Mesothelial cell of epicardium (in vitro differentiated cells): Measurements from ENCODE around the gene UACA. TPM values are rescaled to one million over a fixed set of nuclear protein-coding genes. Genes with fewer than 3 reads are reported as not detected.
"Not testable (repeated sequence)": the region's sequence is repeated elsewhere in the genome, so short reads cannot be mapped to it uniquely, and the experiment has no call there.

Source experiments
- DNase-seq, 2 experiments: peaks; one replicate each; pipeline ENCODE4 v3.0.0; 2021; ENCODE audit warnings: low spot score in 2 of 2; ENCODE audit not compliant: unreplicated experiment in 2 of 2
- H3K27ac Mint-ChIP-seq: 2 replicates; pipeline ENCODE4 v1.8.0; 2021; ENCODE audit warnings: mixed read lengths
- H3K27me3 Mint-ChIP-seq: 2 replicates; pipeline ENCODE4 v1.8.0; 2021; ENCODE audit warnings: low read depth, mixed read lengths
- H3K36me3 Mint-ChIP-seq: 2 replicates; pipeline ENCODE4 v1.8.0; 2021; ENCODE audit warnings: mixed read lengths
- H3K4me1 Mint-ChIP-seq: 2 replicates; pipeline ENCODE4 v1.8.0; 2021; ENCODE audit warnings: mixed read lengths
- H3K4me3 Mint-ChIP-seq: 2 replicates; pipeline ENCODE4 v1.8.0; 2021; ENCODE audit warnings: mild to moderate bottlenecking, moderate library complexity, mixed read lengths
- H3K9me3 Mint-ChIP-seq: 2 replicates; pipeline ENCODE4 v1.8.0; 2021; ENCODE audit warnings: mixed read lengths
- total RNA-seq: library from RNA; stranded (reverse); gene quantifications from 3 replicates; pipeline ENCODE4 v1.2.1, GENCODE V29; 2021
- TF ChIP-seq, protein P1 (sequence below): fragments of 200-600 bp; sonication (generic); IDR thresholded peaks from one replicate; pipeline ENCODE4 v1.5.0; 2021; ENCODE audit warnings: antibody characterized with exemption; ENCODE audit not compliant: unreplicated experiment

Gene UACA
- total RNA-seq, 1 donor from 2014 or later: 70.3 TPM

- no peak for DNase-seq
- peaks cover 11% of the 10 kb centered on the region for H3K36me3 Mint-ChIP-seq
- H3K27me3 Mint-ChIP-seq: no peaks in the 10 kb centered on the region
- no peak overlapping the region for H3K4me3 Mint-ChIP-seq
- TF ChIP-seq, protein P1, sequence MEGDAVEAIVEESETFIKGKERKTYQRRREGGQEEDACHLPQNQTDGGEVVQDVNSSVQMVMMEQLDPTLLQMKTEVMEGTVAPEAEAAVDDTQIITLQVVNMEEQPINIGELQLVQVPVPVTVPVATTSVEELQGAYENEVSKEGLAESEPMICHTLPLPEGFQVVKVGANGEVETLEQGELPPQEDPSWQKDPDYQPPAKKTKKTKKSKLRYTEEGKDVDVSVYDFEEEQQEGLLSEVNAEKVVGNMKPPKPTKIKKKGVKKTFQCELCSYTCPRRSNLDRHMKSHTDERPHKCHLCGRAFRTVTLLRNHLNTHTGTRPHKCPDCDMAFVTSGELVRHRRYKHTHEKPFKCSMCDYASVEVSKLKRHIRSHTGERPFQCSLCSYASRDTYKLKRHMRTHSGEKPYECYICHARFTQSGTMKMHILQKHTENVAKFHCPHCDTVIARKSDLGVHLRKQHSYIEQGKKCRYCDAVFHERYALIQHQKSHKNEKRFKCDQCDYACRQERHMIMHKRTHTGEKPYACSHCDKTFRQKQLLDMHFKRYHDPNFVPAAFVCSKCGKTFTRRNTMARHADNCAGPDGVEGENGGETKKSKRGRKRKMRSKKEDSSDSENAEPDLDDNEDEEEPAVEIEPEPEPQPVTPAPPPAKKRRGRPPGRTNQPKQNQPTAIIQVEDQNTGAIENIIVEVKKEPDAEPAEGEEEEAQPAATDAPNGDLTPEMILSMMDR: no peak
- H3K27ac Mint-ChIP-seq: no peak overlapping the region
- H3K4me1 Mint-ChIP-seq: no peaks in the 10 kb centered on the region
- H3K9me3 Mint-ChIP-seq: no peaks in the 10 kb centered on the region
Measured at GRCh38 chr15:70664494-70664893, 98.9 kb downstream of the UACA start.

- not testable (repeated sequence) for DNase-seq, H3K9me3 Mint-ChIP-seq, H3K27ac Mint-ChIP-seq, H3K27me3 Mint-ChIP-seq, H3K4me1 Mint-ChIP-seq, H3K4me3 Mint-ChIP-seq
- peaks cover 14% of the 10 kb centered on the region for H3K36me3 Mint-ChIP-seq
Measured at GRCh38 chr15:70663069-70663468, 100.3 kb downstream of the UACA start.

- H3K36me3 Mint-ChIP-seq: peaks cover 19% of the 10 kb centered on the region
- no peaks in the 10 kb centered on the region for H3K27me3 Mint-ChIP-seq
- H3K27ac Mint-ChIP-seq: no peak overlapping the region
- H3K4me1 Mint-ChIP-seq: no peaks in the 10 kb centered on the region
- H3K9me3 Mint-ChIP-seq: no peaks in the 10 kb centered on the region
- TF ChIP-seq, protein P1: no peak
- H3K4me3 Mint-ChIP-seq: no peak overlapping the region
- DNase-seq: no peak
Measured at GRCh38 chr15:70659662-70660061, 103.7 kb downstream of the UACA start.

DNA sequence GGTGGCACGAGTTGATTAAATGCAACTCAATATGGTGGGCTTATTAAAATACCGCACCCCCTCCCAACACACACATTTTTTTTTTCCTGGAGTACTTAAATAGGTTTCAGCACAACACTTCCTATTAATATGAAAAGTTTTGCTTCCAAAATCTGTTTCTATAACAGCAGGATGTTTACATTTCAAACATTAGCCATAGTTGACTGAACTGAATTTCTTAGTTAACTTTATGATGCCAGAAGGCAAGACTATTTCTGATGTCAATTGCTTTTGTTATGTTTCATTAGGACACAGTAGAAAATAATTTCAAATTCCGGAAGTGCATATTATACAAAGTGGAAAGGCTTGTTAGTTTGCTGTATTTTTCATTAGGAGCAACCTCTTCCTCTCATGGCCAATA is 104.7 kb downstream of the UACA start:
- H3K9me3 Mint-ChIP-seq: no peaks in the 10 kb centered on the region
- H3K4me3 Mint-ChIP-seq: no peak overlapping the region
- TF ChIP-seq, protein P1: no peak
- no peak overlapping the region for H3K27ac Mint-ChIP-seq
- no peaks in the 10 kb centered on the region for H3K27me3 Mint-ChIP-seq
- peaks cover 24% of the 10 kb centered on the region for H3K36me3 Mint-ChIP-seq
- DNase-seq: no peak
- H3K4me1 Mint-ChIP-seq: no peaks in the 10 kb centered on the region

- TF ChIP-seq, protein P1: no peak
- Mint-ChIP-seq H3K9me3 (no peaks in the 10 kb centered on the region), H3K36me3 (peaks cover 12% of the 10 kb centered on the region), H3K4me1 (no peaks in the 10 kb centered on the region), H3K27me3 (no peaks in the 10 kb centered on the region), H3K4me3 (no peak overlapping the region), H3K27ac (no peak overlapping the region)
- no peak for DNase-seq
Measured at GRCh38 chr15:70653426-70653825, 109.9 kb downstream of the UACA start.

GRCh38 chr15:70652341-70652740 is 111.0 kb downstream of the UACA start:
- H3K4me3 Mint-ChIP-seq: no peak overlapping the region
- DNase-seq: no peak
- H3K4me1 Mint-ChIP-seq: no peaks in the 10 kb centered on the region
- H3K9me3 Mint-ChIP-seq: no peaks in the 10 kb centered on the region
- TF ChIP-seq, protein P1: no peak
- no peak overlapping the region for H3K27ac Mint-ChIP-seq
- H3K27me3 Mint-ChIP-seq: no peaks in the 10 kb centered on the region
- H3K36me3 Mint-ChIP-seq: peaks cover 12% of the 10 kb centered on the region
